OCI-M2 (cell line): ENCODE measurements around the gene GPR161.

Experiments
- DNase-seq: peaks from one replicate; lab custom pipeline; 2025; ENCODE audit not compliant: unreplicated experiment; lab: John Stamatoyannopoulos, UW

GPR161 gene

GRCh38 chr1:168148916-168149315 is 12.2 kb upstream of the GPR161 start:
- DNase-seq, result no peak

GRCh38 chr1:168146626-168147025 is 9.9 kb upstream of the GPR161 start:
- DNase-seq, result peak; percentile 10

GRCh38 chr1:168146160-168146539 is 9.4 kb upstream of the GPR161 start:
- no peak for DNase-seq

GRCh38 chr1:168145184-168146159 is 8.7 kb upstream of the GPR161 start:
- peak; percentile 53 for DNase-seq

GRCh38 chr1:168141871-168142385 is 5.2 kb upstream of the GPR161 start:
- DNase-seq, result no peak

- DNase-seq, result no peak
Observed at GRCh38 chr1:168139070-168139469, 2.3 kb upstream of the GPR161 start.

- no peak for DNase-seq
Observed at GRCh38 chr1:168138134-168138533, 1.4 kb upstream of the GPR161 start.

GRCh38 chr1:168137515-168137821 is 738 bp upstream of the GPR161 start:
- no peak for DNase-seq

GRCh38 chr1:168135921-168136708 is 615 bp downstream of the GPR161 start:
- DNase-seq, result no peak

- DNase-seq, result no peak
Observed at GRCh38 chr1:168135116-168135920, 1.4 kb downstream of the GPR161 start.

- DNase-seq, result no peak
Observed at GRCh38 chr1:168134642-168135041, 2.1 kb downstream of the GPR161 start.

- no peak for DNase-seq
Observed at GRCh38 chr1:168134132-168134531, 2.6 kb downstream of the GPR161 start.

GRCh38 chr1:168129933-168130332 is 6.8 kb downstream of the GPR161 start:
- DNase-seq, result no peak

GRCh38 chr1:168127503-168127902 is 9.2 kb downstream of the GPR161 start:
- DNase-seq, result no peak

GRCh38 chr1:168125051-168125450 is 11.7 kb downstream of the GPR161 start:
- DNase-seq, result no peak

- no peak for DNase-seq
Observed at GRCh38 chr1:168121401-168122011, 15.2 kb downstream of the GPR161 start.

GRCh38 chr1:168119750-168120149 is 17.0 kb downstream of the GPR161 start:
- no peak for DNase-seq

- no peak for DNase-seq
Observed at GRCh38 chr1:168116327-168116799, 20.4 kb downstream of the GPR161 start.

- no peak for DNase-seq
Observed at GRCh38 chr1:168114845-168115244, 21.9 kb downstream of the GPR161 start.

- no peak for DNase-seq
Observed at GRCh38 chr1:168112673-168113305, 23.9 kb downstream of the GPR161 start.
